SK-N-SH (cell line): ENCODE data around the gene MACROD2. TPM values are rescaled to one million over a fixed set of nuclear protein-coding genes. Genes with fewer than 3 reads are reported as not detected.

Experiments
- CTCF ChIA-PET: fragments of 300-600, 350-600 bp; formaldehyde crosslinking; extraction: SDS; loops from one replicate; lab custom pipeline; 2021; lab: Yijun Ruan, JAX
- POLR2A ChIA-PET: fragments of 350-600 bp; sonication (Branson Sonifier 250); formaldehyde crosslinking; extraction: SDS; loops from one replicate; lab custom pipeline; 2020; ENCODE audit warnings: antibody characterized with exemption, inconsistent platforms; lab: Yijun Ruan, JAX
- DNase-seq: peaks from one replicate; pipeline ENCODE4 v3.0.0; 2012
- H2AFZ ChIP-seq: fragments of 200-600 bp; sonication (generic); 2 replicates; pipeline ENCODE4 v1.8.1; 2016; ENCODE audit warnings: antibody characterized with exemption, mild to moderate bottlenecking, low read depth
- H3F3A ChIP-seq: fragments of 200-600 bp; sonication (generic); replicated peaks from 2 replicates; pipeline ENCODE3; 2016; ENCODE audit warnings: antibody characterized with exemption, mild to moderate bottlenecking; ENCODE audit not compliant: insufficient read depth
- H3K27ac ChIP-seq, 2 experiments: fragments of 200-500 bp in 1 of 2; fragments of 200-600 bp in 1 of 2; sonication (Bioruptor generic) in 1 of 2; sonication (generic), shearing (Covaris generic) in 1 of 2; 2 replicates each; pipeline versions ENCODE4 v1.5.1 to v1.6.1; 2014 to 2016; ENCODE audit warnings: low read depth in 2 of 2, inconsistent platforms in 1 of 2, low read length in 1 of 2, mild to moderate bottlenecking in 1 of 2, mixed read lengths in 1 of 2
- H3K27me3 ChIP-seq: fragments of 200-600 bp; sonication (generic), shearing (Covaris generic); 2 replicates; pipeline ENCODE4 v1.6.1; 2016; ENCODE audit warnings: mixed run types; ENCODE audit not compliant: insufficient read depth
- H3K36me3 ChIP-seq, 2 experiments: fragments of 200-500 bp in 1 of 2; fragments of 200-600 bp in 1 of 2; sonication (Bioruptor generic) in 1 of 2; sonication (generic) in 1 of 2; replicated peaks in 1 of 2; 2 replicates each; pipeline versions ENCODE3 to v1.5.1; 2014 to 2016; ENCODE audit warnings: low read length in 1 of 2, mild to moderate bottlenecking in 1 of 2; ENCODE audit not compliant: insufficient read depth in 2 of 2, control insufficient read depth in 1 of 2
- H3K4me1 ChIP-seq, 2 experiments: fragments of 200-500 bp in 1 of 2; fragments of 200-600 bp in 1 of 2; sonication (Bioruptor generic) in 1 of 2; sonication (generic), shearing (Covaris generic) in 1 of 2; 2 replicates each; pipeline versions ENCODE4 v1.5.1 to v1.6.1; 2014 to 2016; ENCODE audit warnings: low read depth in 1 of 2, low read length in 1 of 2, mixed run types in 1 of 2; ENCODE audit not compliant: insufficient read depth in 2 of 2, control insufficient read depth in 1 of 2
- H3K4me2 ChIP-seq: fragments of 200-600 bp; sonication (generic), shearing (Covaris generic); 2 replicates; pipeline ENCODE4 v1.6.1; 2017; ENCODE audit warnings: mixed run types
- H3K4me3 ChIP-seq, 2 experiments: fragments of 200-500 bp in 1 of 2; fragments of 200-600 bp in 1 of 2; sonication (Bioruptor generic) in 1 of 2; sonication (generic), shearing (Covaris generic) in 1 of 2; 2 replicates each; pipeline versions ENCODE4 v1.5.1 to v1.8.1; 2014 to 2016; ENCODE audit warnings: low read depth in 2 of 2, inconsistent platforms in 1 of 2, low read length in 1 of 2, mild to moderate bottlenecking in 1 of 2, mixed read lengths in 1 of 2, moderate library complexity in 1 of 2
- H3K79me2 ChIP-seq: fragments of 200-600 bp; sonication (generic); 2 replicates; pipeline ENCODE4 v1.8.1; 2017; ENCODE audit warnings: mild to moderate bottlenecking; ENCODE audit not compliant: insufficient read depth
- H3K9ac ChIP-seq: fragments of 200-600 bp; sonication (generic); 2 replicates; pipeline ENCODE4 v1.6.1; 2017; ENCODE audit warnings: mixed run types
- H3K9me2 ChIP-seq: fragments of 200-600 bp; sonication (generic); 2 replicates; pipeline ENCODE4 v1.6.1; 2017; ENCODE audit warnings: mixed run types
- H3K9me3 ChIP-seq: fragments of 200-600 bp; sonication (generic); 2 replicates; pipeline ENCODE4 v1.6.1; 2017; ENCODE audit warnings: mixed run types, mild to moderate bottlenecking, moderate library complexity
- H4K20me1 ChIP-seq: fragments of 200-600 bp; sonication (generic); 2 replicates; pipeline ENCODE4 v1.6.1; 2017; ENCODE audit warnings: mild to moderate bottlenecking, mixed run types; ENCODE audit not compliant: insufficient read depth
- CHD2 ChIP-seq: fragments of 150-350 bp; IDR thresholded peaks from 2 replicates; pipeline ENCODE4 v1.6.1; 2018; ENCODE audit warnings: low read length; ENCODE audit not compliant: partially characterized antibody
- ELF1 ChIP-seq: IDR thresholded peaks from 2 replicates; pipeline ENCODE4 v1.4.0; 2012
- FOXJ3 ChIP-seq: sonication (generic); formaldehyde crosslinking; IDR thresholded peaks from 2 replicates; pipeline ENCODE4 v1.5.1; 2020; ENCODE audit warnings: mild to moderate bottlenecking, missing genetic modification reagents
- GABPA ChIP-seq: IDR thresholded peaks from 2 replicates; pipeline ENCODE4 v1.4.0; 2012; ENCODE audit warnings: low read depth, mild to moderate bottlenecking
- GATA2 ChIP-seq: sonication (generic); formaldehyde crosslinking; IDR thresholded peaks from 2 replicates; pipeline ENCODE4 v1.5.0; 2020; ENCODE audit warnings: mild to moderate bottlenecking, missing genetic modification reagents
- JUND ChIP-seq: IDR thresholded peaks from 2 replicates; pipeline ENCODE4 v1.4.0; 2012
- MEF2A ChIP-seq: IDR thresholded peaks from 2 replicates; pipeline ENCODE4 v1.4.0; 2012; ENCODE audit warnings: low read depth, borderline replicate concordance
- MXI1 ChIP-seq: IDR thresholded peaks from 2 replicates; pipeline ENCODE4 v1.6.1; 2012; ENCODE audit warnings: mild to moderate bottlenecking, low read depth, low read length, improper control_type of control experiment
- NFIC ChIP-seq: IDR thresholded peaks from 2 replicates; pipeline ENCODE4 v1.4.0; 2012; ENCODE audit warnings: borderline replicate concordance
- NRF1 ChIP-seq: IDR thresholded peaks from 2 replicates; pipeline ENCODE4 v1.6.1; 2012; ENCODE audit warnings: low read depth, mild to moderate bottlenecking, low read length
- RAD21 ChIP-seq: IDR thresholded peaks from 2 replicates; pipeline ENCODE4 v1.6.1; 2012; ENCODE audit warnings: mild to moderate bottlenecking, low read length
- RFX5 ChIP-seq: IDR thresholded peaks from 2 replicates; pipeline ENCODE4 v1.6.1; 2012; ENCODE audit warnings: mild to moderate bottlenecking, improper control_type of control experiment, low read length
- RXRA ChIP-seq: IDR thresholded peaks from 2 replicates; pipeline ENCODE4 v1.4.0; 2012; ENCODE audit warnings: low read depth, mild to moderate bottlenecking, borderline replicate concordance
- SMC3 ChIP-seq: IDR thresholded peaks from 2 replicates; pipeline ENCODE4 v1.6.1; 2012; ENCODE audit warnings: low read depth, low read length, improper control_type of control experiment
- USF2 ChIP-seq: fragments of 150-350 bp; IDR thresholded peaks from 2 replicates; pipeline ENCODE4 v1.6.1; 2017; ENCODE audit warnings: antibody characterized with exemption, low read length, low read depth, borderline replicate concordance
- WGBS: methylation state at CpG from one replicate; pipeline ENCODE4 v1.1.6; 2017; ENCODE audit warnings: low lambda C conversion rate; 5-methylcytosine and 5-hydroxymethylcytosine counted together
- polyA plus RNA-seq, 3 experiments: library from polyadenylated mRNA; depleted of rRNA; stranded (reverse); fragments of >200 nt; gene quantifications; 2 replicates each; pipeline ENCODE4 v1.2.3, GENCODE V29; 2012
- TF ChIP-seq, protein P1 (sequence below): fragments of 150-350 bp; IDR thresholded peaks from 2 replicates; pipeline ENCODE4 v1.6.1; 2016; ENCODE audit warnings: mild to moderate bottlenecking, low read depth, low read length
- TF ChIP-seq, protein P2 (sequence below): fragments of 200-600 bp; sonication (generic); IDR thresholded peaks from 2 replicates; pipeline ENCODE4 v1.6.1; 2017; ENCODE audit warnings: antibody characterized with exemption, mild to moderate bottlenecking, moderate library complexity
- TF ChIP-seq, protein P3 (sequence below): IDR thresholded peaks from 2 replicates; pipeline ENCODE4 v1.6.1; 2012; ENCODE audit warnings: mild to moderate bottlenecking, low read depth, low read length, moderate library complexity

Gene MACROD2
- polyA plus RNA-seq, 1 of the 3 experiments (the other 2 are of a cell fraction), result 0.33 TPM

DNA sequence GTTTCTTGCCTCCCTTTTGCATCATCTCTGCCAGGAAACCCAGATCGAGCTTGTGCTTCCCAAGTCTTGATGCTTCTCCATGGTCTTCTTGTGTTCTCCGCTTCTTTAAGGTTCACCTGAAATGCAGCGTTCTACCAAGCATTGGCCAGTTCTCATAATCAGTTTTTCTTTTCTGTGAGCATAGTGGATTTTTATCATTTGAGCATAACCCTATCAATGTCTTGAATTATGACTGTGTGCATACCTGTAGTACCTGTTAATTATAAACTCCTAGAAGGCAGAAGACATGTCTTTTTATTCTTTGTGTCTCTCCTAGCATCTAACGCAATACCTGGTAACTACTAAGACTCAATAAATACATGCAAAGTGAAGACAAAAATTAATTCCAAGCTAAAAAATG lies 1146.5 kb downstream of the MACROD2 start:
- Histone ChIP-seq H2AFZ (no peak overlapping the region), H3K36me3 (no peaks in the 10 kb centered on the region), H3K27ac (no peak overlapping the region), H4K20me1 (no peaks in the 10 kb centered on the region), H3K9ac (no peak overlapping the region), H3K9me2 (no peaks in the 10 kb centered on the region), H3K79me2 (no peaks in the 10 kb centered on the region), H3K4me1 (no peaks in the 10 kb centered on the region), H3K9me3 (no peaks in the 10 kb centered on the region), H3K4me2 (no peak overlapping the region), H3K4me3 (no peak overlapping the region), H3K27me3 (no peaks in the 10 kb centered on the region), H3F3A (no peaks in the 10 kb centered on the region)
- POLR2A ChIA-PET, result no interaction called here
- no peak for DNase-seq
- TF ChIP-seq MEF2A (no peak), SMC3 (no peak), RAD21 (no peak), FOXJ3 (no peak), GABPA (no peak), NRF1 (no peak), RXRA (no peak), ELF1 (no peak), MXI1 (no peak), NFIC (no peak), USF2 (no peak)
- TF ChIP-seq, protein P1, sequence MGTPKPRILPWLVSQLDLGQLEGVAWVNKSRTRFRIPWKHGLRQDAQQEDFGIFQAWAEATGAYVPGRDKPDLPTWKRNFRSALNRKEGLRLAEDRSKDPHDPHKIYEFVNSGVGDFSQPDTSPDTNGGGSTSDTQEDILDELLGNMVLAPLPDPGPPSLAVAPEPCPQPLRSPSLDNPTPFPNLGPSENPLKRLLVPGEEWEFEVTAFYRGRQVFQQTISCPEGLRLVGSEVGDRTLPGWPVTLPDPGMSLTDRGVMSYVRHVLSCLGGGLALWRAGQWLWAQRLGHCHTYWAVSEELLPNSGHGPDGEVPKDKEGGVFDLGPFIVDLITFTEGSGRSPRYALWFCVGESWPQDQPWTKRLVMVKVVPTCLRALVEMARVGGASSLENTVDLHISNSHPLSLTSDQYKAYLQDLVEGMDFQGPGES, result no peak
- TF ChIP-seq, protein P2, sequence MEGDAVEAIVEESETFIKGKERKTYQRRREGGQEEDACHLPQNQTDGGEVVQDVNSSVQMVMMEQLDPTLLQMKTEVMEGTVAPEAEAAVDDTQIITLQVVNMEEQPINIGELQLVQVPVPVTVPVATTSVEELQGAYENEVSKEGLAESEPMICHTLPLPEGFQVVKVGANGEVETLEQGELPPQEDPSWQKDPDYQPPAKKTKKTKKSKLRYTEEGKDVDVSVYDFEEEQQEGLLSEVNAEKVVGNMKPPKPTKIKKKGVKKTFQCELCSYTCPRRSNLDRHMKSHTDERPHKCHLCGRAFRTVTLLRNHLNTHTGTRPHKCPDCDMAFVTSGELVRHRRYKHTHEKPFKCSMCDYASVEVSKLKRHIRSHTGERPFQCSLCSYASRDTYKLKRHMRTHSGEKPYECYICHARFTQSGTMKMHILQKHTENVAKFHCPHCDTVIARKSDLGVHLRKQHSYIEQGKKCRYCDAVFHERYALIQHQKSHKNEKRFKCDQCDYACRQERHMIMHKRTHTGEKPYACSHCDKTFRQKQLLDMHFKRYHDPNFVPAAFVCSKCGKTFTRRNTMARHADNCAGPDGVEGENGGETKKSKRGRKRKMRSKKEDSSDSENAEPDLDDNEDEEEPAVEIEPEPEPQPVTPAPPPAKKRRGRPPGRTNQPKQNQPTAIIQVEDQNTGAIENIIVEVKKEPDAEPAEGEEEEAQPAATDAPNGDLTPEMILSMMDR, result no peak
- CTCF ChIA-PET, result no interaction called here
- 62% methylated on average over 4 of the region's 4 CpGs for WGBS

DNA sequence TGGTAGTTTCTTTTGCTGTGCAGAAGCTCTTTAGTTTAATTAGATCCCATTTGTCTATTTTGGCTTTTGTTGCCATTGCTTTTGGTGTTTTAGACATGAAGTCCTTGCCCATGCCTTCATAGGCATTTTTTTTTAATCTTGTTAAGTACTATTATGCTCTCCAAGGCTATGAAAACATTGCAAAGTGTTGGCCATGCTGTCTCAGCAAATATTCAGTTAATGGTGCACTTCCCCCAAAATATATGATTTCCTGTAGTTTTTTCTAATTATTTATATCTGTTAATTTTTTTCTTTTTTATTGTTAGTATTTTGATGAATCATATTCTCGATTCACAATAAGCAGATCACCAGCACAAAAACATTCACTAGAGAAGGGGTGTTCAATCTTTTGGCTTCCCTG lies 1148.2 kb downstream of the MACROD2 start:
- POLR2A ChIA-PET, result no interaction called here
- WGBS, result 62% methylated on average over 1 of the region's 1 CpG
- CTCF ChIA-PET, result no interaction called here

More for the DNA sequence above, 1148.2 kb downstream of the MACROD2 start:
- TF ChIP-seq CHD2 (no peak), RFX5 (no peak), SMC3 (no peak), NRF1 (no peak), JUND (no peak), GATA2 (CRISPR knock-in tag) (no peak)
- TF ChIP-seq, protein P3, sequence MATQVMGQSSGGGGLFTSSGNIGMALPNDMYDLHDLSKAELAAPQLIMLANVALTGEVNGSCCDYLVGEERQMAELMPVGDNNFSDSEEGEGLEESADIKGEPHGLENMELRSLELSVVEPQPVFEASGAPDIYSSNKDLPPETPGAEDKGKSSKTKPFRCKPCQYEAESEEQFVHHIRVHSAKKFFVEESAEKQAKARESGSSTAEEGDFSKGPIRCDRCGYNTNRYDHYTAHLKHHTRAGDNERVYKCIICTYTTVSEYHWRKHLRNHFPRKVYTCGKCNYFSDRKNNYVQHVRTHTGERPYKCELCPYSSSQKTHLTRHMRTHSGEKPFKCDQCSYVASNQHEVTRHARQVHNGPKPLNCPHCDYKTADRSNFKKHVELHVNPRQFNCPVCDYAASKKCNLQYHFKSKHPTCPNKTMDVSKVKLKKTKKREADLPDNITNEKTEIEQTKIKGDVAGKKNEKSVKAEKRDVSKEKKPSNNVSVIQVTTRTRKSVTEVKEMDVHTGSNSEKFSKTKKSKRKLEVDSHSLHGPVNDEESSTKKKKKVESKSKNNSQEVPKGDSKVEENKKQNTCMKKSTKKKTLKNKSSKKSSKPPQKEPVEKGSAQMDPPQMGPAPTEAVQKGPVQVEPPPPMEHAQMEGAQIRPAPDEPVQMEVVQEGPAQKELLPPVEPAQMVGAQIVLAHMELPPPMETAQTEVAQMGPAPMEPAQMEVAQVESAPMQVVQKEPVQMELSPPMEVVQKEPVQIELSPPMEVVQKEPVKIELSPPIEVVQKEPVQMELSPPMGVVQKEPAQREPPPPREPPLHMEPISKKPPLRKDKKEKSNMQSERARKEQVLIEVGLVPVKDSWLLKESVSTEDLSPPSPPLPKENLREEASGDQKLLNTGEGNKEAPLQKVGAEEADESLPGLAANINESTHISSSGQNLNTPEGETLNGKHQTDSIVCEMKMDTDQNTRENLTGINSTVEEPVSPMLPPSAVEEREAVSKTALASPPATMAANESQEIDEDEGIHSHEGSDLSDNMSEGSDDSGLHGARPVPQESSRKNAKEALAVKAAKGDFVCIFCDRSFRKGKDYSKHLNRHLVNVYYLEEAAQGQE, result no peak
- Histone ChIP-seq H3K9me2 (no peaks in the 10 kb centered on the region), H3K36me3 (no peaks in the 10 kb centered on the region), H3K79me2 (no peaks in the 10 kb centered on the region), H3F3A (no peaks in the 10 kb centered on the region), H3K27me3 (no peaks in the 10 kb centered on the region), H2AFZ (no peak overlapping the region), H4K20me1 (no peaks in the 10 kb centered on the region), H3K9me3 (no peaks in the 10 kb centered on the region), H3K4me2 (no peak overlapping the region), H3K4me3 (no peak overlapping the region), H3K27ac (no peak overlapping the region), H3K9ac (no peak overlapping the region), H3K4me1 (no peaks in the 10 kb centered on the region)
- DNase-seq, result no peak
